Umbilical cord (tissue), 1 donor: ENCODE data around the gene ACKR2. TPM values are rescaled to one million over a fixed set of nuclear protein-coding genes. Genes with fewer than 3 reads are reported as not detected.

Experiments used
- total RNA-seq: library from RNA; depleted of rRNA; stranded (reverse); fragments of >200 nt; gene quantifications from one replicate; pipeline ENCODE4 v1.2.3, GENCODE V29; 2014; ENCODE audit warnings: low replicate concordance; ENCODE audit not compliant: insufficient read depth

ACKR2 gene
- total RNA-seq, 1 donor from 2014 or later, result 10.4 TPM

Other genes with a start within 250 kb of the ACKR2 start
- 37.8 TPM for gene SEC22C, start 227.5 kb upstream of the ACKR2 start, total RNA-seq
- 7.7 TPM for gene SS18L2, start 218.6 kb upstream of the ACKR2 start, total RNA-seq
- gene NKTR, start 208.8 kb upstream of the ACKR2 start, total RNA-seq, result 149 TPM
- 49.8 TPM for gene ZBTB47, start 155.7 kb upstream of the ACKR2 start, total RNA-seq
- gene KLHL40, start 123.9 kb upstream of the ACKR2 start, total RNA-seq, result not detected
- gene HHATL, start 106.6 kb upstream of the ACKR2 start, total RNA-seq, result not detected
- not detected for gene CCDC13, start 36.2 kb upstream of the ACKR2 start, total RNA-seq
- gene HIGD1A, start 5.0 kb upstream of the ACKR2 start, total RNA-seq, result 125 TPM
- 2.6 TPM for gene CYP8B1, start 66.4 kb downstream of the ACKR2 start, total RNA-seq
- gene ZNF662, start 96.7 kb downstream of the ACKR2 start, total RNA-seq, result 10.4 TPM
- 38.5 TPM for gene GASK1A, start 169.9 kb downstream of the ACKR2 start, total RNA-seq